MM.1S (cell line): ENCODE data around the gene PKNOX1.

Source experiments
- DNase-seq: peaks from one replicate; pipeline ENCODE4 v3.0.0-alpha.2; 2015
- H2AFZ ChIP-seq: fragments of 300-600 bp; sonication (generic); 2 replicates; pipeline ENCODE4 v1.6.0; 2016; ENCODE audit warnings: antibody characterized with exemption, low read length
- H3F3A ChIP-seq: fragments of 300-600 bp; sonication (generic); 2 replicates; pipeline ENCODE4 v1.6.1; 2016; ENCODE audit warnings: mild to moderate bottlenecking, antibody characterized with exemption, low read length, moderate library complexity, mixed read lengths; ENCODE audit not compliant: insufficient read depth
- H3K27ac ChIP-seq: fragments of 300-600 bp; sonication (generic); 2 replicates; pipeline ENCODE4 v1.5.1; 2016; ENCODE audit warnings: mild to moderate bottlenecking, low read length
- H3K27me3 ChIP-seq: fragments of 300-600 bp; sonication (generic); replicated peaks from 2 replicates; pipeline ENCODE4 v1.6.0; 2016; ENCODE audit warnings: low read length; ENCODE audit not compliant: insufficient read depth
- H3K36me3 ChIP-seq: fragments of 300-600 bp; sonication (generic); replicated peaks from 2 replicates; pipeline ENCODE4 v1.6.1; 2016; ENCODE audit warnings: mild to moderate bottlenecking, low read length, mixed read lengths; ENCODE audit not compliant: insufficient read depth
- H3K4me1 ChIP-seq: fragments of 300-600 bp; sonication (generic); 2 replicates; pipeline ENCODE4 v1.6.1; 2016; ENCODE audit warnings: low read length, mixed read lengths
- H3K4me2 ChIP-seq: fragments of 300-600 bp; sonication (generic); 2 replicates; pipeline ENCODE4 v1.6.0; 2016; ENCODE audit warnings: low read depth, low read length
- H3K4me3 ChIP-seq: fragments of 300-600 bp; sonication (generic); 2 replicates; pipeline ENCODE4 v1.5.1; 2016; ENCODE audit warnings: low read length, mixed read lengths
- H3K79me2 ChIP-seq: fragments of 300-600 bp; sonication (generic); 2 replicates; pipeline ENCODE4 v1.6.1; 2016; ENCODE audit warnings: mixed run types, low read length, mixed read lengths
- H3K9ac ChIP-seq: fragments of 300-600 bp; sonication (generic); 2 replicates; pipeline ENCODE4 v1.6.1; 2016; ENCODE audit warnings: low read length, mixed read lengths
- H3K9me2 ChIP-seq: fragments of 300-600 bp; sonication (generic); replicated peaks from 2 replicates; pipeline ENCODE4 v1.6.1; 2016; ENCODE audit warnings: mild to moderate bottlenecking, low read length, mixed read lengths; ENCODE audit not compliant: insufficient read depth
- H3K9me3 ChIP-seq: fragments of 300-600 bp; sonication (generic); replicated peaks from 2 replicates; pipeline ENCODE4 v1.6.1; 2016; ENCODE audit warnings: mild to moderate bottlenecking, low read length, mixed read lengths; ENCODE audit not compliant: insufficient read depth
- H4K20me1 ChIP-seq: fragments of 300-600 bp; sonication (generic); 2 replicates; pipeline ENCODE4 v1.6.1; 2016; ENCODE audit warnings: mild to moderate bottlenecking, low read length, moderate library complexity, mixed read lengths; ENCODE audit not compliant: insufficient read depth
- EZH2 ChIP-seq: fragments of 300-600 bp; sonication (generic); optimal IDR thresholded peaks from 2 replicates; pipeline ENCODE3; 2017; ENCODE audit warnings: low read depth, mild to moderate bottlenecking, antibody characterized with exemption, low read length, mixed read lengths
- EZH2phosphoT487 ChIP-seq: fragments of 300-600 bp; sonication (generic); IDR thresholded peaks from 2 replicates; pipeline ENCODE4 v1.6.1; 2018; ENCODE audit warnings: antibody characterized with exemption, low read length
- TF ChIP-seq, protein P1 (sequence below): fragments of 300-600 bp; sonication (generic); IDR thresholded peaks from 2 replicates; pipeline ENCODE4 v1.5.1; 2016; ENCODE audit warnings: antibody characterized with exemption, low read length, mixed read lengths

The PKNOX1 gene

DNA sequence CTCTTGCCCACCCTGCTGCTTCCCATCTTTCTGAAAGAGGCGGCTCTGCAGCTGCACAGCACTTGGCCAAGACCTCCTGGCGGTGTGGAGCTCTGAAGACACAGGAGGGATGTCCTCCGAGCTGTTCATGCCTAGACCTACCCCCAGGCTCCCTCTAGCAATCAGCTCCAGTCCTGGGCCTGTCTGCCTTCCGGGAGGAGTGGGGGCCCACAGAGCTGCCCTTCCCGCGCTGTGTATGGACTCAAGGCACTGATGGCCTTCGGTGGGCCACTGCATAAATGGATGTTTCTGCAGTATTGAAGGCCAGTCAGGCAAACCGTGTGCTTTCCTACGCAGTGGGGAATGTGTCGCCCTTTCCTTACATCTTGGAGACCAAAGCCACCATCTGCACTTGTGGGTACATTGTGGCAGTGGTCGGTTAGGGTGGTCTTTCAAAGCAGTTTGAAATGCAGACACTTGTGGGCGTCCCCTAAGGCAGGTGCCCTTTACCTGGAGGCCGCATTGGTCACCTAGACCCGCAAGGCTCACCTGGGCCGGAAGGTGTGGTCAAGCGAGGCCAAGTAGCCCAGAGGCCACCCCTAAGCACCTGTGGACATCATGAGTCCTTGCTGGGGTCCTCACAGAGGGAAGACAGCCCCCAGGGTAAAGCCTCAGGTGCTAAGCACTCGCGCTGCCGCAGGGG, 912 bp upstream of the PKNOX1 start:
- DNase-seq, result no peak
- H3K9me2 ChIP-seq, result no peaks in the 10 kb centered on the region
- H3K27me3 ChIP-seq, result no peaks in the 10 kb centered on the region
- TF ChIP-seq EZH2 (no peak), EZH2phosphoT487 (no peak)
- TF ChIP-seq, protein P1, sequence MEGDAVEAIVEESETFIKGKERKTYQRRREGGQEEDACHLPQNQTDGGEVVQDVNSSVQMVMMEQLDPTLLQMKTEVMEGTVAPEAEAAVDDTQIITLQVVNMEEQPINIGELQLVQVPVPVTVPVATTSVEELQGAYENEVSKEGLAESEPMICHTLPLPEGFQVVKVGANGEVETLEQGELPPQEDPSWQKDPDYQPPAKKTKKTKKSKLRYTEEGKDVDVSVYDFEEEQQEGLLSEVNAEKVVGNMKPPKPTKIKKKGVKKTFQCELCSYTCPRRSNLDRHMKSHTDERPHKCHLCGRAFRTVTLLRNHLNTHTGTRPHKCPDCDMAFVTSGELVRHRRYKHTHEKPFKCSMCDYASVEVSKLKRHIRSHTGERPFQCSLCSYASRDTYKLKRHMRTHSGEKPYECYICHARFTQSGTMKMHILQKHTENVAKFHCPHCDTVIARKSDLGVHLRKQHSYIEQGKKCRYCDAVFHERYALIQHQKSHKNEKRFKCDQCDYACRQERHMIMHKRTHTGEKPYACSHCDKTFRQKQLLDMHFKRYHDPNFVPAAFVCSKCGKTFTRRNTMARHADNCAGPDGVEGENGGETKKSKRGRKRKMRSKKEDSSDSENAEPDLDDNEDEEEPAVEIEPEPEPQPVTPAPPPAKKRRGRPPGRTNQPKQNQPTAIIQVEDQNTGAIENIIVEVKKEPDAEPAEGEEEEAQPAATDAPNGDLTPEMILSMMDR, result no peak; the same call in 1 of the 2 replicates
- H2AFZ ChIP-seq, result peak overlapping the region; percentile 93
- H3F3A ChIP-seq, result peaks cover 10% of the 10 kb centered on the region; the same call in 1 of the 2 replicates
- peak overlapping the region; percentile 71 for H3K4me3 ChIP-seq
- H3K9me3 ChIP-seq, result no peaks in the 10 kb centered on the region
- H3K79me2 ChIP-seq, result peaks cover 32% of the 10 kb centered on the region
- H3K4me1 ChIP-seq, result peaks cover 15% of the 10 kb centered on the region
- H4K20me1 ChIP-seq, result no peaks in the 10 kb centered on the region
- peak overlapping the region; percentile 63; the same call in 1 of the 2 replicates for H3K27ac ChIP-seq
- peak overlapping the region; percentile 86 for H3K9ac ChIP-seq
- H3K4me2 ChIP-seq, result peak overlapping the region; percentile 97
- no peaks in the 10 kb centered on the region for H3K36me3 ChIP-seq

- Histone ChIP-seq H3F3A (peaks cover 10% of the 10 kb centered on the region; the same call in 1 of the 2 replicates), H3K9me2 (no peaks in the 10 kb centered on the region), H3K4me2 (peak overlapping the region; percentile 95), H4K20me1 (no peaks in the 10 kb centered on the region), H3K27me3 (no peaks in the 10 kb centered on the region), H3K36me3 (no peaks in the 10 kb centered on the region; the same call in 1 of the 2 replicates), H3K27ac (peak overlapping the region; percentile 44; the same call in 1 of the 2 replicates), H2AFZ (peak overlapping the region; percentile 63), H3K4me3 (peak overlapping the region; percentile 80), H3K79me2 (peaks cover 48% of the 10 kb centered on the region), H3K4me1 (peaks cover 15% of the 10 kb centered on the region), H3K9me3 (no peaks in the 10 kb centered on the region), H3K9ac (peak overlapping the region; percentile 86)
- peak; percentile 83 for DNase-seq
- TF ChIP-seq EZH2 (no peak), EZH2phosphoT487 (no peak)
- TF ChIP-seq, protein P1, result no peak
These were observed 764 bp downstream of the PKNOX1 start for GRCh38 chr21:42974832-42975820.

GRCh38 chr21:42975886-42976608, 1.7 kb downstream of the PKNOX1 start:
- H2AFZ ChIP-seq, result no peak overlapping the region; the same call in 1 of the 2 replicates
- H3K4me2 ChIP-seq, result peak overlapping the region; percentile 95
- no peak overlapping the region; the same call in 1 of the 2 replicates for H3K27ac ChIP-seq
- H3K27me3 ChIP-seq, result no peaks in the 10 kb centered on the region
- peak overlapping the region; percentile 80 for H3K4me3 ChIP-seq
- no peak for DNase-seq
- H3K4me1 ChIP-seq, result peaks cover 15% of the 10 kb centered on the region
- no peaks in the 10 kb centered on the region for H3K9me2 ChIP-seq
- no peaks in the 10 kb centered on the region; the same call in 1 of the 2 replicates for H3K36me3 ChIP-seq
- H3K79me2 ChIP-seq, result peaks cover 56% of the 10 kb centered on the region
- H3K9ac ChIP-seq, result peak overlapping the region; percentile 86
- H3K9me3 ChIP-seq, result no peaks in the 10 kb centered on the region
- no peak for TF ChIP-seq EZH2
- TF ChIP-seq EZH2phosphoT487, result no peak
- TF ChIP-seq, protein P1, result no peak
- H4K20me1 ChIP-seq, result no peaks in the 10 kb centered on the region
- H3F3A ChIP-seq, result peaks cover 10% of the 10 kb centered on the region; the same call in 1 of the 2 replicates
